Chondrocyte (in vitro differentiated cells): ENCODE data around the gene BACE1. TPM values are rescaled to one million over a fixed set of nuclear protein-coding genes. Genes with fewer than 3 reads are reported as not detected.

Source experiments
- DNase-seq: peaks from one replicate; pipeline ENCODE4 v3.0.0; 2021; ENCODE audit warnings: mixed read lengths, low spot score
- H3K27ac Mint-ChIP-seq: one replicate; pipeline ENCODE4 v1.8.0; 2021; ENCODE audit warnings: mild to moderate bottlenecking, moderate library complexity, mixed read lengths; ENCODE audit not compliant: unreplicated experiment
- H3K27me3 Mint-ChIP-seq: 2 replicates; pipeline ENCODE4 v1.8.0; 2021; ENCODE audit warnings: low read depth, mixed read lengths
- H3K36me3 Mint-ChIP-seq: 2 replicates; pipeline ENCODE4 v1.8.0; 2021; ENCODE audit warnings: low read depth, mixed read lengths
- H3K4me1 Mint-ChIP-seq: 2 replicates; pipeline ENCODE4 v1.8.0; 2021; ENCODE audit warnings: low read depth, mild to moderate bottlenecking, mixed read lengths
- H3K4me3 Mint-ChIP-seq: one replicate; pipeline ENCODE4 v1.8.0; 2021; ENCODE audit warnings: mild to moderate bottlenecking, moderate library complexity, mixed read lengths; ENCODE audit not compliant: unreplicated experiment
- H3K9me3 Mint-ChIP-seq: 2 replicates; pipeline ENCODE4 v1.8.0; 2021; ENCODE audit warnings: low read depth, mixed read lengths
- total RNA-seq: library from RNA; stranded (reverse); gene quantifications from 3 replicates; pipeline ENCODE4 v1.2.1, GENCODE V29; 2021
- TF ChIP-seq, protein P1 (sequence below): fragments of 200-600 bp; sonication (generic); IDR thresholded peaks from 2 replicates; pipeline ENCODE4 v1.5.0; 2021; ENCODE audit warnings: antibody characterized with exemption, mild to moderate bottlenecking, moderate library complexity

The BACE1 gene
- total RNA-seq, 1 donor from 2014 or later: 62.7 TPM

DNA sequence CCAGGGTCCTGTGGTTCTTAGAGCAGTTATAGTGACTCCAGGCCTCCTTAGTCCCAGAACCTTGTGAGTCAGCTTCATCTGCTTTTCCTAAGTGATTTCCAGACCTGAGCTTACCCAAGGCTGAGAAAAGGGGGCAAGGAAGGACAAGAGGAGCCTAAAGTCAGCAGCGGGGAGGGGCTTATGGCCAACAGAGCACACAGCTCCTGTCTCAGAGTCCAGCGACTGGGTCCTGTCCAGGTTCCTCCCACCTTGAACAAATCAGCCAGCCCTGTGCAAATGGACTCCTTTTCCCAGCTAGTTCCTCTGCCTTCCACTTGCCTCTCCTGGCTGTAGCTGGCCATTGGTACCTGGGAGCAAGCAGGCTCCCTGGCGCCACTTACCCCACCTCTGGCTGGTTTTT is 10.9 kb downstream of the BACE1 start:
- Mint-ChIP-seq H3K36me3 (peaks cover 3% of the 10 kb centered on the region), H3K4me1 (peaks cover 12% of the 10 kb centered on the region), H3K27ac (no peak overlapping the region), H3K4me3 (no peak overlapping the region), H3K27me3 (no peaks in the 10 kb centered on the region), H3K9me3 (no peaks in the 10 kb centered on the region)
- DNase-seq: no peak
- TF ChIP-seq, protein P1, sequence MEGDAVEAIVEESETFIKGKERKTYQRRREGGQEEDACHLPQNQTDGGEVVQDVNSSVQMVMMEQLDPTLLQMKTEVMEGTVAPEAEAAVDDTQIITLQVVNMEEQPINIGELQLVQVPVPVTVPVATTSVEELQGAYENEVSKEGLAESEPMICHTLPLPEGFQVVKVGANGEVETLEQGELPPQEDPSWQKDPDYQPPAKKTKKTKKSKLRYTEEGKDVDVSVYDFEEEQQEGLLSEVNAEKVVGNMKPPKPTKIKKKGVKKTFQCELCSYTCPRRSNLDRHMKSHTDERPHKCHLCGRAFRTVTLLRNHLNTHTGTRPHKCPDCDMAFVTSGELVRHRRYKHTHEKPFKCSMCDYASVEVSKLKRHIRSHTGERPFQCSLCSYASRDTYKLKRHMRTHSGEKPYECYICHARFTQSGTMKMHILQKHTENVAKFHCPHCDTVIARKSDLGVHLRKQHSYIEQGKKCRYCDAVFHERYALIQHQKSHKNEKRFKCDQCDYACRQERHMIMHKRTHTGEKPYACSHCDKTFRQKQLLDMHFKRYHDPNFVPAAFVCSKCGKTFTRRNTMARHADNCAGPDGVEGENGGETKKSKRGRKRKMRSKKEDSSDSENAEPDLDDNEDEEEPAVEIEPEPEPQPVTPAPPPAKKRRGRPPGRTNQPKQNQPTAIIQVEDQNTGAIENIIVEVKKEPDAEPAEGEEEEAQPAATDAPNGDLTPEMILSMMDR: no peak

DNA sequence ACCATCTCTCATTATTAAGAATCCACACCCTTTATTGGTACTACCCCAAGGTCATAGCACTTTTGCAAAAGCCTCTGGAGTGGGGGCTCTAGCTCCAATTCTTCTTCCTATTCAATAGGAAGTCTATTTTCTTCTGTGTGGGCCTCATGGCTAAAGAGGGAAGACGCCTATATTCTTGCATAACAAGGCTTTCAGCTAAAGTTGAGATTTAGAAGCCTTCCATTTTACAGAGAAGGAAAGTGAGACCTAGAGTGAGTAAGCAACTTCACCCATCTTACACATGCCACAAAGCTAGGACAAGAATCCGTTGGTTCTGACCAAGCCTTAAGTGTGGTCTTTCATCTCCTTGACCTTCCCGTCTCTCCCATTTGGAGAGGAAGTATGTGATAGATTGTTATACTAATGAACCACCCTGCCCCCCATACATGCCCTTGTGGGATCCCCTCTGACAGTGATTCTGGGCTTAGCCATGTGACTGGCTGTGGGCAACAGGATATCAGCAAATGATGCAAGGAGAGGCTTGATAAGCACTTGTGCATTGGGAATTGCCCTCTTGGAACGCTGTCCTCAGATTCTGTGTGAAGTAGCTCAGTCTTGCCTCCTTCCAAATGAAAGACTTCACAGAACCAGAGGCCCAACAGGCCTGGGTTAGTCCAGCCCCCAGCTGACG is 12.3 kb downstream of the BACE1 start:
- no peak overlapping the region for H3K27ac Mint-ChIP-seq
- H3K4me1 Mint-ChIP-seq: peaks cover 23% of the 10 kb centered on the region
- no peak for DNase-seq
- H3K36me3 Mint-ChIP-seq: no peaks in the 10 kb centered on the region
- TF ChIP-seq, protein P1: no peak
- H3K27me3 Mint-ChIP-seq: no peaks in the 10 kb centered on the region
- H3K4me3 Mint-ChIP-seq: no peak overlapping the region
- no peaks in the 10 kb centered on the region for H3K9me3 Mint-ChIP-seq

DNA sequence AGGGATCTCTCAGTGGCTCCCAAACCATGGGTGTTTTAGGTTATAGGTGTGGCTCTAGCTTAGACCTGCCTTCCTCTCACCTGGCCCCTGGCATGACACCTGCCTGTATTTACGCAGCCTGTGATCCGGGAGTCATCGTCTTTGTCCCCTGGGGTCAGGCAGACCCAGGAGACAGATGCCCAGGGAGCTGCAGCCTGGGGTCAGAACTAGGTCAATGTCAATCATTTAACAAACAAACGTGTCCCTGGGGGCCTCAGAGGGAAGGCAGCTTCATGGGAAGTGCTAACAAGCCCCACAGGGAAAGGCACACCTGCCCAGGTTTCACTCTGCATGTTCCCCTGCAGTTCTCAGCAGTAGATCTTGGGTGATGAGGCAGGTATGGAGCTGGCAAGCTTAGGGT is 13.0 kb downstream of the BACE1 start:
- H3K27me3 Mint-ChIP-seq: no peaks in the 10 kb centered on the region
- H3K9me3 Mint-ChIP-seq: no peaks in the 10 kb centered on the region
- H3K27ac Mint-ChIP-seq: no peak overlapping the region
- no peak overlapping the region for H3K4me3 Mint-ChIP-seq
- TF ChIP-seq, protein P1: no peak
- H3K36me3 Mint-ChIP-seq: no peaks in the 10 kb centered on the region
- no peak for DNase-seq
- peaks cover 20% of the 10 kb centered on the region for H3K4me1 Mint-ChIP-seq

DNA sequence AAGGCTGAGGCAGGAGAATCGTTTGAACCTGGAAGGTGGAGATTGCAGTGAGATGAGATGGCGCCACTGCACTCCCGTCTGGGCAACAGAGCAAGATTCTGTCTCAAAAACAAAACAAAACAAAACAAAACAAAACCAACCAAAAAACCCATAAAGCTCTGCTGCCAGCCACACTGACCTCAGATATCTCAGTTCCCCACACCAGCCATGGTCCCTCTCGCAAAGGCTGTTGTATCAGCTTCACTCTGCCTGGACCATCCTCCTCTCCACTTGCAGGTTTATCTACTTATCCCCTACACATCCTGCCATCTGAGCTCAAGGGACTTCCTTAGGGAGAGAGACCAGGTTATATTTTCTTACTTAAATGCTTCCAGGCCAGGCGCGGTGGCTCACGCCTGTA is 13.8 kb downstream of the BACE1 start:
- H3K4me3 Mint-ChIP-seq: no peak overlapping the region
- TF ChIP-seq, protein P1: no peak
- no peak overlapping the region for H3K27ac Mint-ChIP-seq
- H3K27me3 Mint-ChIP-seq: no peaks in the 10 kb centered on the region
- no peaks in the 10 kb centered on the region for H3K9me3 Mint-ChIP-seq
- no peak for DNase-seq
- no peaks in the 10 kb centered on the region for H3K36me3 Mint-ChIP-seq
- peaks cover 19% of the 10 kb centered on the region for H3K4me1 Mint-ChIP-seq

DNA sequence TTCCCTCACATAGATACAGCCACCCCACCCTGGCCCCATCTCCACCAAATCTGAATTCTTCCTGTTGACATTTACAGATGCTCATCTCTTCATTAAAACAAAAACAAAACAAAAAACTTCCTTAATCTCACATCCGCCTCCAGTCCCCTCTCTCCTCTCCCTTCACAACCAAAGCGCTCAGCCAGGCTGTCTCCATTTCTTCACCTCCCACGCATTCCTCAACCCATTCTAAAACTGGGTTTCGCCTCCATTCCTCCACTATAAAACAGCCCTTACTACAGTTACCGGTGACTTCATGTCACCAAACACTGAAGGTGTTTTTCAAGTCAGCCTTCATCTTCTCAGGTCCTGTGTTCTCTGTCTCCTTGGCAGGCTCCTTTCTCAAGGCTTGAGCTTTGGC is 15.3 kb downstream of the BACE1 start:
- DNase-seq: no peak
- peaks cover 19% of the 10 kb centered on the region for H3K4me1 Mint-ChIP-seq
- H3K36me3 Mint-ChIP-seq: peaks cover 1% of the 10 kb centered on the region
- peak overlapping the region; percentile 32 for H3K27ac Mint-ChIP-seq
- no peaks in the 10 kb centered on the region for H3K27me3 Mint-ChIP-seq
- TF ChIP-seq, protein P1: no peak
- no peaks in the 10 kb centered on the region for H3K9me3 Mint-ChIP-seq
- H3K4me3 Mint-ChIP-seq: no peak overlapping the region
